Measurements from ENCODE around the gene LYPD4.

LYPD4 gene

DNA sequence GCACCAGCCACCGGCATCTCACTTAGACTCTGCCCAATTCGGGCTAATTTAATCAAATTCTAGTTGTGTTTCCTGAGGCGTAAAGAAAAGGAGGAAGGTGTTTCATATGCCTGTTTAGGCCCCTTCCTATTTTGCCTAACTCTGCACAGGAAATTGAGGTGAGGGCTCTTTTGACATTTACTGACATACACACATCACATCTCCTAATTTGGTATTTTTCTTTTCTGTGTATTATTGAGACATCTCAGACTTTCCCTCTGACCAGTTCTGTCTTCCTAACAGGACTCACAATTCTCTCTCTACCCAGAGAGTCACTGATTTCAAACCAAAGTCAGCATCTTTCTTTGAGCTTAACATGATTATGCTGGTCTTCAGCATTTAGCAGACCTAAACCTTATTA is 40.1 kb downstream of the LYPD4 start:
- DNase-seq (ENCODE audit: low read depth): no peak
- no peak overlapping the region for H3K4me3 ChIP-seq (ENCODE audit: low read depth, low read length)
- TF ChIP-seq, protein P1, sequence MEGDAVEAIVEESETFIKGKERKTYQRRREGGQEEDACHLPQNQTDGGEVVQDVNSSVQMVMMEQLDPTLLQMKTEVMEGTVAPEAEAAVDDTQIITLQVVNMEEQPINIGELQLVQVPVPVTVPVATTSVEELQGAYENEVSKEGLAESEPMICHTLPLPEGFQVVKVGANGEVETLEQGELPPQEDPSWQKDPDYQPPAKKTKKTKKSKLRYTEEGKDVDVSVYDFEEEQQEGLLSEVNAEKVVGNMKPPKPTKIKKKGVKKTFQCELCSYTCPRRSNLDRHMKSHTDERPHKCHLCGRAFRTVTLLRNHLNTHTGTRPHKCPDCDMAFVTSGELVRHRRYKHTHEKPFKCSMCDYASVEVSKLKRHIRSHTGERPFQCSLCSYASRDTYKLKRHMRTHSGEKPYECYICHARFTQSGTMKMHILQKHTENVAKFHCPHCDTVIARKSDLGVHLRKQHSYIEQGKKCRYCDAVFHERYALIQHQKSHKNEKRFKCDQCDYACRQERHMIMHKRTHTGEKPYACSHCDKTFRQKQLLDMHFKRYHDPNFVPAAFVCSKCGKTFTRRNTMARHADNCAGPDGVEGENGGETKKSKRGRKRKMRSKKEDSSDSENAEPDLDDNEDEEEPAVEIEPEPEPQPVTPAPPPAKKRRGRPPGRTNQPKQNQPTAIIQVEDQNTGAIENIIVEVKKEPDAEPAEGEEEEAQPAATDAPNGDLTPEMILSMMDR (IDR thresholded peaks at IDR 0.05; ENCODE audit: insufficient read depth, low read depth, low read length, missing control alignments): no peak

DNA sequence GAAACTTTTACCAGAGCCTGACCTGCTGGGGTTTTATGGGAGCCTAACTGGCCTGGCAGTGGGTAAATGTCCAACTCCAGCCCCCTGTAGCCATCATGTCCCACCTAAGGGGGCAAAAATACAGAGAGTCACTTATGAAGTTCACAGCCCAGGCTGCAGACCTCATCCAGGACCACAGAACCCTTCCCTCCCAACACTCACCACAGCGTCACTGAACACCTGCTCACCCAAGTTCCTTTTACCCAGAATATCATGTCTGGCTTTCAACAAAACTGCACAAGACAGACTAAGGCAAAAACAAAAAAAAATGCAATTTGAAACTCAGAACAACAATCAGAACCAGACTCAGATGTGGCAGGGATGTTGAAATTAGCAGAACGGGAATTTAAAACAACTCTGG is 41.7 kb downstream of the LYPD4 start:
- TF ChIP-seq, protein P1 (IDR thresholded peaks at IDR 0.05; ENCODE audit: insufficient read depth, low read depth, low read length, missing control alignments): no peak
- no peak for DNase-seq (ENCODE audit: low read depth)
- no peak overlapping the region for H3K4me3 ChIP-seq (ENCODE audit: low read depth, low read length)

DNA sequence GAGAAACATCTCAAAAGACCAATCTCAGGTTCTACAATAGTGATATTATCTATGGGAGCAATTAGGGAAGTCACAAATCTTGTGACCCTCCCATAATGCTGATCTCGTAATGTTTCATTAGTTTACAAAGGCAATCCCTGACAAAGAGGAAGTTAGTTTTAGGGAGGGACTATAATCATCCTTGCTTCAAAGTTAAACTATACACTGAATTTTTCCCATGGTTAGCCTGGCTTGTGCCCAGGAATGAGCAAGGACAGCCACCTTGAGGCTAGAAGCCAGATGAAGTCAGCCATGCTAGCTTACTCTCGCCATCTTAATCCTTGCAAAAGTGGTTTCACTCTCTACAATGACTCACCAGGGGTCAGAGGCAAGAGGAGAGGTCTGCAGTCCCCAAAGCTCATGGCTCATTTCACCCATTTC is 42.7 kb downstream of the LYPD4 start:
- DNase-seq (ENCODE audit: low read depth): no peak
- TF ChIP-seq, protein P1 (IDR thresholded peaks at IDR 0.05; ENCODE audit: insufficient read depth, low read depth, low read length, missing control alignments): no peak
- no peak overlapping the region for H3K4me3 ChIP-seq (ENCODE audit: low read depth, low read length)

DNA sequence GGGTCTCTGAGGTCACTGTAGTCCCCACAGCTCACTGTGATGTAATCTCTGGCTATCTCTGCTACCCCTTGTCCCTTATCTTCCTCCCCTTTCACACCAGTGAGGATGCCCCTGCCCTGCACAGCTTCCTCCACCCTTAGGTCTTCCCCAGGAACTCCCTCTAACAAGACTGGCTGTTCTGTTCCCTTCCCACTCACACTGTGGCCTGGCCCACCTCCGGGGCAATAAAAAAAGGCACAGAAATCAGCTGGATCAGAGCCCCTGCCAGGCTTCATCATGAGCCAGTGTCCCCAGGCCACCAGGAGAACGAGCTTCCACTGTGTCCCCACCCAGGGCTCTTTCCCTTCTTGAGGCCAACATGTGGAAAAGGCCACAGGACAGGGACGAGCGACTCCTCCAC is 43.5 kb downstream of the LYPD4 start:
- TF ChIP-seq, protein P1 (IDR thresholded peaks at IDR 0.05; ENCODE audit: insufficient read depth, low read depth, low read length, missing control alignments): no peak
- no peak for DNase-seq (ENCODE audit: low read depth)
- H3K4me3 ChIP-seq (ENCODE audit: low read depth, low read length): no peak overlapping the region

DNA sequence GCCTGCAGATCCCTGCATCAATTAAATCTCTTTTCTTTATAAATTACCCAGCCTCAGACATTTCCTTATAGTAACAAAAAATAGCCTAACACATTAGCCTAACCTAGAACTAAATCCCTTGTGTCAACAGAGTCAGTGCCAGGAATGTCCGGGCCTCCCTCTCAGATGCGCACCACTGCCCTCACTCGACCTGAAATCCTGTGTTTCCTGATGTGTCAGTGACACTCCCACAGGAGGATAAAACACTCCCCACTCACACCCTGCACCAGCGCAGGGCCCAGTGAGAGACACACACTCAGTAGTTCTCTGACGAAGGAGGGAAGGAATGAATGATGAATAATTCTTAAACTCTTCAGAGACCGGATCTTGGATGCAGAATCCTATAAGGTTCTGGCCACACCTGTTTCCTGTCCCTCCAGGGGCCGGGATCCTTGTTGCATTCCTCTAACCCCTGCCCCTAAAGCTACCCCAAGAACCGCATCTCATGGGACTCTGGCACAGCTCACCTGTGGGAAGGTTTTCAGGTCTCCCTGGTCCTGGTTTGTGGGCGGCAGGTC is 45.0 kb downstream of the LYPD4 start:
- TF ChIP-seq, protein P1 (IDR thresholded peaks at IDR 0.05; ENCODE audit: insufficient read depth, low read depth, low read length, missing control alignments): no peak
- no peak for DNase-seq (ENCODE audit: low read depth)
- no peak overlapping the region for H3K4me3 ChIP-seq (ENCODE audit: low read depth, low read length)

DNA sequence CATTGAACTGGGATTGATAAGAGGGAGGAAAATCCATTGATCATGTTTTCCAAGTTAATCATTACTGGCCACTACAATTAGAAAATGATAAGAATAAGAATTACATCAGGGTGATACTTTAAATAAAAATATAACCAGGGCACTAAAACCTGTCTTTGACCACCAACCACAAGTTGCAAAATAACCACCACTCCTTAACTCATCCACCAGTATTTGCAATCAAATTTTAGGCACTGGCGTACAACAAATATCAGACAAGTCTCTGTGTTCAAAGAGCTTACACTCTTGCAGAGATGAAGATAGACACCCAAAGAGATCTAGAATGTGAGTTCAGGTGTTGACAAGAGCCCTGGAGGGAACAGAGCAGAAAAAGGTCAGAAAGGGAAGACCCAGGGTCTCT is 47.6 kb downstream of the LYPD4 start:
- DNase-seq (ENCODE audit: low read depth): no peak
- no peak overlapping the region for H3K4me3 ChIP-seq (ENCODE audit: low read depth, low read length)
- TF ChIP-seq, protein P1 (IDR thresholded peaks at IDR 0.05; ENCODE audit: insufficient read depth, low read depth, low read length, missing control alignments): no peak

DNA sequence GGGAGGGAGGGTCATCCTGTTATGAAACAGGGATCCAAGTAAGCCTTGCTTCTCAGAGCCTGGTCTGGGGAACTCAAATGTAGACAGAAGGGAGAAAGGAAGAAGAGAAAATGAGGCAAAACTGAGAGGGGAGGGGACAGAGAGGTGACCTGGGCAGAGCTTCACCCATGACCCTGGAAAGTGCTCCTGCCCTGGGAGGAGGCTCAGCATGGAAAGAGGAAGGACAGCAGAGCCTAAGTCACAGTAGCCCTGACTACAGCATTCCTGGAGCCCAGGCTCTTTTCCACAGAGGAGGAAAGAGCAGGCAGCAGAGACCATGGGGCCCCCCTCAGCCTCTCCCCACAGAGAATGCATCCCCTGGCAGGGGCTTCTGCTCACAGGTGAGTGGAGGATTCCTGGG is 48.1 kb downstream of the LYPD4 start, which contains the start of gene CEACAM3:
CEACAM3 (plus strand) TSS at position 226 of the 400 bp plus-strand sequence; CDS start at position 317, 91 bp downstream.
- TF ChIP-seq, protein P1 (IDR thresholded peaks at IDR 0.05; ENCODE audit: insufficient read depth, low read depth, low read length, missing control alignments): no peak
- H3K4me3 ChIP-seq (ENCODE audit: low read depth, low read length): no peak within 1 kb of the TSS
- DNase-seq (ENCODE audit: low read depth): no peak

All from GM12865 (cell line).